ENCODE results near the gene MTRR. TPM values are rescaled to one million over a fixed set of nuclear protein-coding genes. Genes with fewer than 3 reads are reported as not detected.

The MTRR gene
- total and polyA plus RNA-seq, 9 of the 15 experiments (the other 6 are each of a cell fraction or from before 2014, with no cell fraction given) = 39.3 to 84.6 (median 66.2) TPM

GRCh38 chr5:7850395-7851239 lies 18.3 kb upstream of the MTRR start, which contains the start of gene CFAP90:
CFAP90 (minus strand) TSS chr5:7851133; CDS start chr5:7851021, 112 bp downstream.
- intact Hi-C loops (cut with micrococcal nuclease) = no loop called here
- no peak for DNase-seq (ENCODE audit: extremely low read depth in 1 of 4, low spot score in 3 of 4)
- no peak for FAIRE-seq
- CTCF ChIA-PET (ENCODE audit: low intra/inter-chr PET ratio) = no interaction called here
- WGBS (ENCODE audit: insufficient coverage, low coverage, missing lambda C conversion rate) = 23% methylated on average over 8 of the region's 76 CpGs
- Histone ChIP-seq H4K20me1 (replicated peaks; ENCODE audit: control insufficient read depth, insufficient read depth, low read length) (no peaks in the 10 kb centered on the region), H2AFZ (ENCODE audit: low read depth, low read length) (no peak within 1 kb of the TSS; the same call in 1 of the 2 replicates), H3K4me3 (no peak within 1 kb of the TSS), H3K4me2 (ENCODE audit: insufficient read depth, low read length) (no peak within 1 kb of the TSS), H3K9me3 (replicated peaks; ENCODE audit: control insufficient read depth, insufficient read depth, low read depth, low read length) (no peaks in the 10 kb centered on the region), H3K9ac (ENCODE audit: insufficient read depth in 1 of 2, low read depth in 2 of 2, low read length in 2 of 2) (no peak within 1 kb of the TSS), H3K9me1 (ENCODE audit: control insufficient read depth, insufficient read depth, low read length) (no peaks in the 10 kb centered on the region), H3K27ac (ENCODE audit: extremely low read depth, low read depth, low read length) (no peak within 1 kb of the TSS), H3K4me1 (replicated peaks in 1 of 2; ENCODE audit: control insufficient read depth in 2 of 2, insufficient read depth in 2 of 2, low read length in 2 of 2) (peaks cover 0 to 4% of the 10 kb centered on the region in 2 experiments; a peak in 1 of 5 replicates), H3K27me3 (ENCODE audit: control insufficient read depth in 2 of 2, insufficient read depth in 2 of 2, low read length in 2 of 2) (peaks cover 5 to 17% of the 10 kb centered on the region in 2 experiments; a peak in 2 of 5 replicates), H3K36me3 (ENCODE audit: control insufficient read depth, insufficient read depth, low read length) (no peaks in the 10 kb centered on the region), H3K79me2 (ENCODE audit: control insufficient read depth, insufficient read depth, low read length) (no peaks in the 10 kb centered on the region)
- in situ Hi-C loops (cut with MboI) = no loop called here
- ATAC-seq = no peak
- BruUV-seq (replicated peaks) = no TSS peak
- POLR2A ChIA-PET = no interaction called here
- TF ChIP-seq NR2F6 (CRISPR knock-in tag; IDR thresholded peaks at IDR 0.05) (no peak), ZNF830 (CRISPR knock-in tag; IDR thresholded peaks at IDR 0.05) (no peak), ZNF398 (CRISPR knock-in tag; IDR thresholded peaks at IDR 0.05) (no peak), ZKSCAN8 (CRISPR knock-in tag; IDR thresholded peaks at IDR 0.05) (no peak), ZNF282 (CRISPR knock-in tag; IDR thresholded peaks at IDR 0.05) (no peak), ZNF431 (CRISPR knock-in tag; IDR thresholded peaks at IDR 0.05) (no peak), ZNF668 (CRISPR knock-in tag; IDR thresholded peaks at IDR 0.05) (no peak), BACH1 (tag; IDR thresholded peaks at IDR 0.05) (no peak), CREBBP (IDR thresholded peaks at IDR 0.05; ENCODE audit: low read depth, low read length) (no peak), KAT8 (IDR thresholded peaks at IDR 0.05; ENCODE audit: low read depth) (no peak), KDM4B (IDR thresholded peaks at IDR 0.05; ENCODE audit: borderline replicate concordance in 2 of 2, low read depth in 1 of 2) (no peak), IRF2 (CRISPR knock-in tag; IDR thresholded peaks at IDR 0.05) (no peak), KLF13 (tag; IDR thresholded peaks at IDR 0.05; ENCODE audit: borderline replicate concordance, low read depth) (no peak), E2F5 (CRISPR knock-in tag; IDR thresholded peaks at IDR 0.05) (no peak), ZNF76 (CRISPR knock-in tag; IDR thresholded peaks at IDR 0.05; ENCODE audit: borderline replicate concordance) (no peak), SRSF3 (IDR thresholded peaks at IDR 0.05; ENCODE audit: insufficient read depth, low read length) (no peak), ZNF449 (CRISPR knock-in tag; IDR thresholded peaks at IDR 0.05) (no peak)

Data from K562 (cell line).